ENCODE measurements around the gene MBD5.

Gene MBD5

DNA sequence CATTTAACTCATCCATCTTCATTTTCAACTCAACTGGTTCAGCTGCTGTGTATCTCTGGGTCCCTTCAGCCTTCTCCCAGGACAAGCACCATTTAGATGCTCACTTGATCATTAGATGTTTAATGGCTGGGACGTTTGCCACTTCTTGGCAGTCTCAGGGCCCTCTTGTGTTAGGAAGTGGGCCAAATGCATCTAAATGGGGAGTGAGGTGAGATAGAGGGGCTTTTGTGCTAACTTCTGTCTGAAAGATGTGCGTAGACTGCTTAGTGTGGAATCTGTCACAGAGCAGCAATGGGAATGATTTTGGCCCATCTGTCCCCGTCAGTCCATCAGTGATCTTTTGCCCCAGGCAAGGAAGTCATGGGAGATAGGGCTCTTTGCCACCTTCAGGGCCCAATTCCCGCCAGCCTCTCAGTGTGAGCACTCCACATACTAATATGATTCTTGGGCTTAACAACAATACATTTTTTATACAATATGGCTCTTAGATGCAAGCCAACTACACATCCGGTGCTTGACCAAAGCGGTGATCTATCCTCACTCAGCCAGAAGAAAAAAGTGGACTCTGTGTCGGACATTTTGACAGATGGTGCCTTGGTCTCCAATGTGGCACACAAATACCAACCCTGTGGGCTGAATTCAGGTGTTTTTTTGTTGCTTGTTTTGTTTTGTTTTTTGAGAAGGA is 528.0 kb downstream of the MBD5 start:
- H3K27me3 Mint-ChIP-seq = peaks cover 0 to 6% of the 10 kb centered on the region in 2 donors
- DNase-seq (no peak), ATAC-seq (replicated peaks) (no peak)
- H3K27ac Mint-ChIP-seq = no peak overlapping the region
- no peaks in the 10 kb centered on the region for H3K9me3 Mint-ChIP-seq
- no peaks in the 10 kb centered on the region for H3K36me3 Mint-ChIP-seq
- H3K4me3 Mint-ChIP-seq = no peak overlapping the region
- H3K4me1 Mint-ChIP-seq = peaks cover 9 to 16% of the 10 kb centered on the region in 2 donors

DNA sequence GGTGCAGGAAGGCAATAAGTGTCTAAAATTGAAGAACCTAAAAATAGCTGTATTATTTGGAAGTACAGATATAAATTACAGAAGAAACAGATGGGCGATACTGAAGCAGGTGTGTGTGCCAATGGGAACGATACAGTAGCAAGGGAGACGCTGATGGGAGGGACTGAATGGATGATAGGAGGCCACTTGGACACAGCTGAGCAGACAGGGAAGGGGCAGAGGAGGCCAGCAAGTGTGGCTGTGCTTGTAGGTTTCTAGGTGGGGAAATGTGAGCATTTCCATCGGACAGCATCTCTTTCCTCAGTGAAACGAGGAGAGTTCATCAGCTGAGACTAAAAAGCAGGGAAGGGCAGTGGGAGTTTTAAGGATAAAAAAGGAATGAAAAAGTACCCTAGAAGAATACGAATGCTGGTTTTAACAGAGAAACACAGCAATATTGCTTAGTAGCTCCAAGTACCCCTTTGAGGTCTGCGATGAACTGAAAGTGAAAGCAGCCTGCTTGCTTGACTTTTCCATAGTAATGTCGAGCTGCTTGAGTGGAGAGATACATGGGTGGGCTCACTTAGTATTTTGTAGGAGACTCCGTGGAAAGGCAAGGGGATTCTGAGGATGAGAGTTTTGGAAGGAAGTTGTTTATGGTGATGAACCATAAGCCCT is 531.9 kb downstream of the MBD5 start:
- ATAC-seq (replicated peaks) (peak; percentile 58 to 61), DNase-seq (no peak)
- Mint-ChIP-seq H3K9me3 (peaks cover 0 to 1% of the 10 kb centered on the region in 2 donors), H3K4me3 (no peak overlapping the region), H3K27me3 (no peaks in the 10 kb centered on the region), H3K27ac (no peak overlapping the region), H3K4me1 (peaks cover 0 to 3% of the 10 kb centered on the region in 2 donors), H3K36me3 (no peaks in the 10 kb centered on the region)

DNA sequence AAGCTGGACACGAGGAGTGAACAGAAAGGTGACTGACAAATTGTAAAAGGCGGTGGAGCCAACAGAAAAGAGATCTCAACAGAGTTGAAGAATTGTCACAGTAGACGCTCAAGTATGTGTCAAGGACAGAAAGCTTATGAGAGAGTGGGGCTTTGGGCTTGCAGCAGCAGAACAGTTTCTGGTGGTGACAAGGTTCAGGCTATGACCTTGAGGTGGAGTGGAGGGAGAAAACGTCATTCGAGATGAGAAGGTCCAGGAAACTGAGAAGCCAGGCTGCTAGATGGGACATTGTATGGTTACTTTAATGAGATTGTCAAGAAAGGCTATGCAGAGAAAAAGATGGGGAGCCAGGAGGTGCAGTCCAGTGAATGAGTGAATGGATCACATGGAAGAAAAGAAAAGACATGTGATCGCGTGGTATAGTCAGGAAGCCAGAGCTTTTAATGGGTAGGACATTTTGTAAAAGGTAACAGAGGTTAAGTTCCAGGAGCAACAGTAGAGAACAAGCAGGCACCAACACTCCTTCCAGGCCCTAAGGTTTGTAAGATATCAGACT is 532.5 kb downstream of the MBD5 start:
- Mint-ChIP-seq H3K9me3 (peaks cover 1 to 4% of the 10 kb centered on the region in 2 donors), H3K27me3 (peaks cover 0 to 4% of the 10 kb centered on the region in 2 donors), H3K27ac (no peak overlapping the region), H3K4me3 (no peak overlapping the region), H3K36me3 (no peaks in the 10 kb centered on the region), H3K4me1 (peaks cover 0 to 3% of the 10 kb centered on the region in 2 donors)
- DNase-seq = no peak
- no peak for ATAC-seq (replicated peaks)

DNA sequence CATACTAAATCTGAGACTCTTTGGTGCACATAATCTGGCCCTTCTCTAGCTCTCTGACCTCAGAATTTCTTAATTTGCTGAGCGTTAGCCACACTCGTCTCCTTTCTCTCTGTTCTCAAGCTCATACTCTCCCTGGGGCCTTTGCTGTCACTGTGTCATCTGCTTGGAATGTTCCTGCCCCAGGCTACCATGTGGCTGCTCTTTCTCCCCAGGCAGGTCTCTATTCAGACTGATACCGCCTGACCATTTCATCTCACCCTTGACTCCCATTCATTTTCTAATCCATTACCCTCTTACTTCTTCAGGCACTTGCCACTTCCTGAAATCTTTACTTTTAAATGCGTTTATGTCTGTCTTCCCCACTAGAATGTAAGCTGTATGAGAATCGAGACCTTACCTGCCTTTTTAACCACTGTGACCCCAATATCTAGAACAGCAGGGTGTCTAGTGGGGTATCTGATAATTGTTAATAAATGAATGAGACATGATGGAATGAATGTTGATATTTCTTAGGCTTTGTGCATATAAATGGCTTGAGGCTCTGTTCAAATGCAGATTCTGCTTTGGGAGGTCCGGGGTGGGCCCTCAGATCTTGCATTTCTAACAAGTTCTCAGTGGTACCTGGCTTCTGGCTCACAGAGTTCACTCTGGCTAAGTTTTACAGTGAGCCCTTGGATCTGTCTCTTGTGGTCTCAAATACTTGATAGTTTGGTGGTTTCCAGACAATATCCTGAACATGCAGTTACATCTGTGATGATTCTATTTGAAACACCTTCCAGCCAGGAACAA is 533.8 kb downstream of the MBD5 start:
- Mint-ChIP-seq H3K4me1 (peaks cover 0 to 3% of the 10 kb centered on the region in 2 donors), H3K4me3 (no peak overlapping the region), H3K27me3 (peaks cover under 1 to 7% of the 10 kb centered on the region in 2 donors), H3K27ac (no peak overlapping the region), H3K36me3 (no peaks in the 10 kb centered on the region), H3K9me3 (peaks cover 3 to 7% of the 10 kb centered on the region in 2 donors)
- no peak for ATAC-seq (replicated peaks)
- DNase-seq = no peak

DNA sequence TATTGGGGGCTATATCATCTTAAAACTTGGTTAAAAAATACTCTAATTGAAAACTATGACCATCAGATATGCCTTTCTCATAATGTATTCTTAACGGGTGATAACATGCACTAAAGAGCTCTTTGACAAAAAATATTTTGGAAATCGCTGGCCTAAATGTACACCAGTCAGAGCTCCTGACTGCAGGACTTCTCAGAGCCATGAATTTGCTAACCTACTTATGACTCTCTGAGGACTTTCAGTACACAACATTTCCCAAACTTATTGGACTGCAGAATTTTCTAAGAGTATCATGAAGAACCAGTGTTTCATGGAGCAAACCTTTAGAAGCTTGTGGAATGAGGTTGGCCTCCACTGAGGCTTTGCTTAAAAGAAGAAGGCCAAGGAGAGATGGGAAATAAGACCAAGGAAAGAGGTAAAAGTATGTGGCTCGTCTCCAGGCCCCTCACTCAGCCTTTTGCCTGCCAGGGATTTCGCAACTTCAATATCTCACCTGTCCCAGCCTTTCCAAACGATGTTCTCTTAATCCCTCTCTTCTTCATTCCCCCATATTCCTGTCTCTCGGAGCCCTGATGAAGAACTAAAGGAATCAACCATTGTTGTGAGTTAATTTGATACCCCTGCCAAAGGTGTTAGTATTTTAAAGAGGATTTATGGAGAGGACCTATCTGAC is 534.9 kb downstream of the MBD5 start:
- peaks cover 6 to 14% of the 10 kb centered on the region in 2 donors for H3K27me3 Mint-ChIP-seq
- DNase-seq (no peak), ATAC-seq (replicated peaks) (no peak)
- H3K27ac Mint-ChIP-seq = no peak overlapping the region
- peaks cover 3 to 7% of the 10 kb centered on the region in 2 donors for H3K9me3 Mint-ChIP-seq
- no peaks in the 10 kb centered on the region for H3K36me3 Mint-ChIP-seq
- H3K4me3 Mint-ChIP-seq = no peak overlapping the region
- peaks cover 0 to 3% of the 10 kb centered on the region in 2 donors for H3K4me1 Mint-ChIP-seq

DNA sequence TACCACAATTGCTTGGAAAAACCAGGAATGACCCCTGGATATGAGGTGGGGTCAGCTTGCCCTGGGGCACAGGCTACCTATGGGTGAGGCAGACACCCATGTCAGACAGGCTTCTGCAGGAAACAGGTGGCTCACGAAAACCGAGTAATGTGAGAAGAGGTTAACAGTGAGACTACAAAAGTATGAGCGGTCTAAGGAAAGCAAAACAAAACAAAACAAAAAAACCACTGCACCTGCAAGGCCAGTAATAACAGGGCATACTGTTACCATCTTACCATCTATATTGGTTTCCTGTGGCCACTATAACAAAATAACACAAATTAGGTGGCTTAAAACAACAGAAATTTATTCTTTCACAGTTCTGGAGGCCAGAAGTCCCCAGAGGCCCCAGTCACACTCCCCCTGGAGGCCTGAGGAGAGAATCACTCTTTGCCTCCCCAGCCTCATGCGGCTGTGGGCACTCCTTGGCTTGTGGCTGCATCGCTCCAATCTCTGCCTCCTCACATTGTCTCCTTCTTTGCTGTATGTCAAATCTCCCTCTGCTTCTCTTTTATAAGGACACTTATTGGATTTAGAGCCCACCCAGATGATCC is 537.0 kb downstream of the MBD5 start:
- no peak overlapping the region for H3K4me3 Mint-ChIP-seq
- ATAC-seq (replicated peaks) = peak in 1 of 2 donors; percentile 51
- H3K36me3 Mint-ChIP-seq = no peaks in the 10 kb centered on the region
- H3K9me3 Mint-ChIP-seq = peaks cover 3 to 7% of the 10 kb centered on the region in 2 donors
- H3K27ac Mint-ChIP-seq = no peak overlapping the region
- H3K27me3 Mint-ChIP-seq = peaks cover 6 to 14% of the 10 kb centered on the region in 2 donors
- no peaks in the 10 kb centered on the region for H3K4me1 Mint-ChIP-seq
- DNase-seq = no peak

DNA sequence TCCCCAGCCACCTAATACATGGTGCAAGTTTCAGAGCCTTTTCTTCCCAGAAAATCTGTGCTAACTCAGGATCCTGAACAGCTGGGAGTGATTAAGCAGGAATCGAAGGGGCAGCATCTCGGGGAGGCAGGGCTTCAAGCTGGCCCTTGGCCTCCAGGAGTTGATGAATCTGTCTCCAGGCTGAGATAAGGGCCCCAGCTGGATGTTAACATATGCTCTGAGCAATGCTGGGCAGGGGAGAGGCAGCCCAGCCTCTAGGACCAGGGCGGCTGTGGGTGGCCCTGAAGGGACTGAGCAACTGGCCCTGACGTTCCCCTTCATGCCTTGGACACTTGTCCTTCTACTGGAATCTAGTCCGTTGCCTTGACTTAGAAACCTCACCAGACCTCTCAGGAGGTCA is 539.6 kb downstream of the MBD5 start:
- DNase-seq (no peak), ATAC-seq (replicated peaks) (no peak)
- H3K36me3 Mint-ChIP-seq = no peaks in the 10 kb centered on the region
- peaks cover 3 to 7% of the 10 kb centered on the region in 2 donors for H3K9me3 Mint-ChIP-seq
- H3K4me1 Mint-ChIP-seq = no peaks in the 10 kb centered on the region
- H3K27me3 Mint-ChIP-seq = peaks cover 12 to 14% of the 10 kb centered on the region in 2 donors
- no peak overlapping the region for H3K4me3 Mint-ChIP-seq
- no peak overlapping the region for H3K27ac Mint-ChIP-seq

DNA sequence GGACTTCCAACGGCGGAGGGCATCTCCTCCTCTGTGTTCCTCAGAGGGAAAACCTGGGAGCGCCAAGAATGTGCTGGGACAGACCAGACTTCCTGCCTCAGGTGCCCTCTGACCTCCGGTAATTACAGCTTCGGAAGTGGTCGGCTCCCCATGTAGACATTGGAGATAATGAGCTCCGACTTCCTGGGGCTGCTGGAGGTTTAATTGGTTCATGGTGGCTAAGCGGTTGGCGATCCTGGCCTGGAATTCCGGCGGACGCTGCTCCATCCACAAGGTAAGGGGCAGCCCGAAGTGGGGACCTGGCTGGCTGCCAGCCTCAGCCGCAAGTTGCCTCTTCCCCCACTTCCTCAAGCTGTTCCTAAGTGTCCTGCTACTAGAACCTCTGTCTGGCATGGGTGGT is 540.5 kb downstream of the MBD5 start:
- no peak overlapping the region for H3K27ac Mint-ChIP-seq
- peaks cover 15 to 18% of the 10 kb centered on the region in 2 donors for H3K27me3 Mint-ChIP-seq
- H3K36me3 Mint-ChIP-seq = no peaks in the 10 kb centered on the region
- no peak for ATAC-seq (replicated peaks)
- H3K9me3 Mint-ChIP-seq = peaks cover 3 to 7% of the 10 kb centered on the region in 2 donors
- no peaks in the 10 kb centered on the region for H3K4me1 Mint-ChIP-seq
- no peak overlapping the region for H3K4me3 Mint-ChIP-seq
- no peak for DNase-seq

DNA sequence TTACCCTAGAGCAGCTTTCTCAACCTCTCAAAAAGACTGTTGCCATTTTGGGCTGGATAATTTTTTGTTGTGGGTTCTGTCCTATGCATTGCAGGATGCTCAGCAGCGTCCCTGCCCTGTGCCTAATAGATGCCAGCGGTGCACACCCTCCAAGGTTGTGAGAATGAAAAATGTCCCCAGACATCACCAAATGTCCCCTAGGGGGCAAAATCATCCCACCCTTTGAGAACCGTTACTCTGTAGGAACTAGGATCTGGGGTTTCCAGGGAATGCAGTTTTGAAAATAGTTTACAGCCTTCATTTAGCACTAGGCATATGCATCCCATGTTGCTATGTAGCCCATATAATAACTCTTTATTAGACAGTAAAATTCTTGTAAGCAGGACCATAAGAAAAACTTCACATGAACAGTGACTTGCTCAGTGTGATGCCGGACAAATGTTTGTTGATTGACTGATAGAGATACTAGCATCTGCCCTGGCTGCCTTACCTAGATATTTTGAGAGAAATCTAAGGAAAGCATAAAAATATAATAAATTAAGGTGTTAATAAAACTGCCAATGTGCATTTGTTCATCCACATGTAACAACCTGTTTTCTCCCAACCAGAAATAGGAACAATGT is 544.5 kb downstream of the MBD5 start:
- Mint-ChIP-seq H3K4me1 (no peaks in the 10 kb centered on the region), H3K4me3 (no peak overlapping the region), H3K9me3 (no peaks in the 10 kb centered on the region), H3K36me3 (peaks cover 0 to 1% of the 10 kb centered on the region in 2 donors), H3K27ac (no peak overlapping the region), H3K27me3 (peaks cover 7 to 17% of the 10 kb centered on the region in 2 donors)
- peak in 1 of 2 donors; percentile 36 for ATAC-seq (replicated peaks)
- DNase-seq = no peak

All from stimulated activated naive B cell treated with anti-CD40 and anti-IgM and Interleukin-4, amounts not matched to agents 10 μg/mL and 1 μg/mL and 100 μg/mL, for 72 hours (primary cell).